Activated T-cell treated with anti-CD3 and anti-CD28 coated beads for 24 hours (primary cell): ENCODE data around the gene RIPK3.
"Not testable (repeated sequence)": the region's sequence is repeated elsewhere in the genome, so short reads cannot be mapped to it uniquely, and the experiment has no call there.

ENCODE experiments used
- DNase-seq: peaks from one replicate; pipeline ENCODE4 v3.0.0-alpha.2; 2020; ENCODE audit warnings: low read depth

Gene RIPK3

DNA sequence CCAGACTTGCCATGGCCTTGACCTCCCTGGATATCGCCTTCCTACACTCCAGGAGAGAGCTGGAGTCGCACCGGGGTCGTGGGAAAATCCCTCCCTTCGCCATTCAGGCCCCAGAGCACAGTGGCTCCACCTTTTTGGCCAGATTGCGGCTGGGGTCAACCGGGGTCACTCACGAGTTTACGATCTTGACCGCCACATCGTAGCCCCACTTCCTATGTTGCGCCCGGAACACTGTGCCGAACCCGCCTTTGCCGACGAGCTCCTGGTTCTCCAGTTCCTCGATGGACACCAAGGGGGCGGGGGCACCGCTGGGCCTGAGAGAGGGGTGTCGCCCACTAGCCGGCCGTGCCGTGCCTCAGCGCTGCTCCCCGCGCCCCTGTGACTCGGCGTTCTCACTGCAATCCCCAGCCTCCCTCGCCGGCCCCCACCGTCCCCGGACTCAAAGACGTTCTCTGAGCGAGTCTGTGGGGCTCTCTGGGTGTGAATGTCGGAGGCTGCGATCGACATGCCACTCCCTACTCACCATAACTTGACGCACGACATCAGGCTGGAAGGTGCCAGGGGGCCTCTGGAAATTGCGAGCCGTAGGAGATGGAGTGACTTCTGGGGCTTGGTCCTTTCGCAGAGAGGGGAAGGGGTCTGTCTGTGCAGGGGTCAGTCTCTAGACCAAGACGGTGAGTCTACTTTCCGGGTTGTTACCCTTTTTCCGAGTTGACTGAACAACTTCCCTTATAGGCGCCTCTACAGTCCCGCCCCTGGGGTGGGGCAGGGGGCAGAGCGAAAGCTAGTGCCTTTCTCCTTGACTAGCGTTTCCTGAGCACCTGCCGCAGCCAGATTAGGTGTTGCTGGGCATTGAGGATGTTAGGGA, at the start of gene RIPK3:
Gene RIPK3, minus strand, starts transcription at position 708 of the 868 bp plus-strand sequence. Its CDS starts 165 bp downstream, at position 543.
- peak; percentile 52 for DNase-seq

DNA sequence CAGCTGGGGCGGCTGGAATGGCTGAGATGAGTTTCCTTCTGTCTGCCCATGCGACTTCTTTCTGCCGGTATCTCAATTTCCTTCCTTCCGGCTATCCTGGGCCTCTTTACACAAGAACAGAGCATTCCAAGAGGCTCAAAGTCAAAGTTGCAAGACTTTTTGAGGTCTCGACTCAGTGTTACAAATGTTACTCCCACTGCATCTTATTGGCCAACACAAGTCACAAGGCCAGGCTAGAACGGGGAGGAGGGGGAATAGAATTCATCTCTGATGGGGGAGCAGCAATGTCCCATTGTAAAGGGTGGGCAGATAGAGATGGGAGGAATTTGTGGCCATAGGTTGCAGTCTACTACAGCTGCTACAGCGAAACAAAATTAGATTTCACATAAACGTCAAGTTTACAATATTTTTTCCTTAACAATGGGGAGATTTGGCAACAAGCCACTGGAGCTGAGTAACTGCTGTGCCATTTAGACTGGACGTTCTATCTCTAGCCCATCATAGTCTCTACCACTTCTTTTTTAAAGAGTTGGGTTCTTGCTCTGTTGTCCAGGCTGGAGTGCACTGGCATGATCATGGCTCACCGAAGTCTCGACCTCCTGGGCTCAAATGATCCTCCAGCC, 49.5 kb upstream of the RIPK3 start:
- no peak for DNase-seq

DNA sequence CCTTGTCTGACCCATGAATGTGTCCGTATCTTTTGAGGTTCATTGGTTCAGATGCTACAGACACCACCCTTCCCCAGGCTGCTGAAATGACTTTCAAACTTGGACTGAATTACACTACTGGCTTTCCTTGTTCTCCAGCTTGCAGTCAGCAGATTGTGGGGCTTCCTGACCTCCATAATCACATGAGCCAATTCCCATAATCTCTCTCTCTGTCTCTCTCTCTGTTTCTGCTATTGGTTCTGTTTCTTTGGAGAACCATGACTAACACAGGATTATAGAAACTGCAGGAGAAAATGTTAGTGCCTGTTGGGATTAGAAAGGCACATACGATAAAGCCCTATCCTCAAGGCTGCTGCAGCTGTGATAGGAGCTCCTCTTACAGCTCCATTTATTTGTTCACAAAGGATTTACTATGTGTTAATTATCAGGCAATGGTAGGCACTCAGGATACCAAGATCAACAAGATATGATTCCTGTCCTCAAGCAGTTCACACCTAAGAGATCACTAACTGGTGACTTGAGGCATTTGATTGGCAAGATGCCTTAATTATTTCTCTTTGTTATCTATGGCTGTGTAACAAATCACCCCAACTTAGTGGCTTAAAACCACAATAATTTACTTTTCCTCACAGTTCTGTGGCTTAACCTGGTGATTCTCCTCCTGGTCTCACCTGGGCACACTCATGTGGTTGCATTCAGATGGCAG, 48.8 kb upstream of the RIPK3 start:
- no peak for DNase-seq

DNA sequence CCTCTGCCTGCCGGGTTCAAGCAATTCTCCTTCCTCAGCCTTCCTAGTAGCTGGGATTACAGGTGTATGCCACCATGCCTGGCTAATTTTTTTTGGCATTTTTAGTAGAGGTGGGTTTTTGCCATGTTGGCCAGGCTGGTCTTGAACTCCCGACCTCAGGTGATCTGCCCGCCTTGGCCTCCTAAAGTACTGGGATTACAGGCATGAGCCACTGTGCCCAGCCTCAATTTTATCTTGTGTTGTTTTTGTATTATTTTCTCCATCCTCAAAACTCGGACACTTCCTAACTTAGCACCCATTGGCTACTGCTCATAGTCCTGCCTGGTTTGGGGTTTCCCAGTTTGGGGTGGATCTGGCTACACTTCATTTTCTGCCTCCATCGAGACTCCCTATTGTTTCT, 47.8 kb upstream of the RIPK3 start:
- not testable (repeated sequence) for DNase-seq

DNA sequence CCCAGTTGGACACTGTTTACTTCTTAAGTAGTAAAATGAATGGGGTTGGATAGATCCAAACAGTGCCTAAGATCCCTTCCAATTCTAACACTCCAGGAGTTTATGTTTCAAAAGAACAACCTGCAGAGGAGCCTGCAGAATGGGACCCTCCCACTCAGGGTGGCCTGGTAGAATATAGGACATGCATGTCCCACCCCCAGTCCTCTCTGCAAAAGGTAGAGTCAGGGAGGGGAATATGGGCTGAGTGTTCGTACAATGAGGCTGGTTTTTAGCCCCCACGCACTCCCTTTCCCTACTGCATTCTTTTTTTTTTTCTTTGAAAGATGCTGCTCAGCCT, 47.2 kb upstream of the RIPK3 start:
- no peak for DNase-seq

DNA sequence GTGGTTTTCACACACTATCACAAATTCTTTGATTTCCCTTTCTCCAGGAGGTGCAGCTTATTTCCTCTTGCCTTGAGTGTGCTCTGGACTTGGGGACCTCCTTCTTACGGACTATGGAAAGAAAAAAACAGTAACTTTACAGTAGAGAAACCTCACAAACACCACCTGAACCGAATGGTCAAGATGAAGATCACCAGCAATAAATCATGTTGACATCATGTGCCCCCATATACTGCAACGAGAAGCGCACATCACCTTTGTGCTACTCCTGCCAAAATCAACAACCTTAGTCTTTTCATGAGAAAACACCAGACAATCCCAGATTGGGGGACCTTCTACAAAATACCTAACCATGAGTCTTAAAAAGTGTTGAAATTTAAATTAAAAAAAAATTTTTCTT, 45.7 kb upstream of the RIPK3 start:
- no peak for DNase-seq

DNA sequence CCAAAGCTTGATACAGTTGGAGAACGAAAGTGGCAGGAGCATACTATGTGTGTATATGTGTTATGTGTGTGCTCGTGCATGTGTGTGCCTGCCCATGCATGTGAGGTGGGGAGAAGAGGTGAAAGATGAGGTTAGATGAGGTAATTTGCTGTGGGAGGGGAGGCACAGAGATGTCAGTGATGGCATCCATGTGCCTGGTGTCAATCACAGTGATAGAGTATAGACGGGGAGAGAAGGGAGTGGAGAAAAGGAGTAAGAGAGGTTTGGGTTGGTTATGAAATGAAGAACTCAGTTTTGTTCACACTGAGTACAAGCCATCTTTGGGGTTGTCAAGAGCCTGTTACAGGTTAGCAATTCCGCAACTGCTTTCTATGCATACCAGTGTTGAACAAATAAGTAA, 44.4 kb upstream of the RIPK3 start:
- DNase-seq = no peak

DNA sequence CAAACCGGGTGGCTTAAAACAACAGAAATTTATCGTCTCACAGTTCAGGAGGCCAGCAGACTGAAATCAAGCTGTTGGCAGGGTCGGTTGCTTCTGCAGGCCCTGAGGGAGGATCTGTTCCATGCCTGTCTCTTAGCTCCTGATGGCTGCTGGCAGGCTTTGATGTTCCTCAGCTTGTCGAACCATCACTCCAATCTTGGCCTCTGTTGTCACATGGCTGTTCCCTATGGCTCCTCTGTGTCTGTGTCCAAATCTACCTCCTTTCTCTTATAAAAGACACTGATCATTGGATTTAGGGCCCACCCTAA, 42.2 kb upstream of the RIPK3 start:
- no peak for DNase-seq

DNA sequence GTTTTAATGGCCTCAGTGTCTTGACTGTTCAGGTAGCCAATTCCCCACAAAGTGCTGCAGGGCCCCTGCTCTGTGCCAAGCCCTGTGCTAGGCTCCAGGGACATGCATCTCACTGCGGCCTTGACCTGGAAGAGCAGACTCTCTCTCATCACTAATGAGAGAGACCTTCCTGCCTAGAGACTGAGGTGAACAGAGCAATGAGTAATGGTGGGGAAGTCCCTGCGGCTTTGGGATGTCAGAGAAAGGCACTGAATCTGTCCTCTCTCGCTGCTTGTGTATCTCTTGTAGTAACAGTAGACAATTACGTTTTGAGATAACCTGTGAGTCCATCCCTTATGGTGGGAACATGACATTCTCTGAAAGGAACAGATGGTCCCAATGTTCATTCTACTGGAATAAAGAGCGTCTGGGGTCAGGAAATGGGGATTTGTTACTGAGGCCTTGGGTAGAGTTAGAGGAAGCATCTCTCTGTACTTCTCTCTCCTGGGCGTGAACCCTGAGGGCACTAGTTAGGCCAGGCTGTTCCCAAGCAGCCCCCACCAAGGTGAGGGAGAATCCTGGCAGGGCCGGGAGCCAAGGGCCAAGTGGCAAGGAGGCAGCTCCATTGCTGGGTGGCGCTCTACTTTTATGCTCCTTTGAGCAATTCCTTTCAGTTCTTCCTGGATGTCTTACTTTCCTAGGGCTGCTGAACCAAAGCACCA, 41.7 kb upstream of the RIPK3 start:
- no peak for DNase-seq

DNA sequence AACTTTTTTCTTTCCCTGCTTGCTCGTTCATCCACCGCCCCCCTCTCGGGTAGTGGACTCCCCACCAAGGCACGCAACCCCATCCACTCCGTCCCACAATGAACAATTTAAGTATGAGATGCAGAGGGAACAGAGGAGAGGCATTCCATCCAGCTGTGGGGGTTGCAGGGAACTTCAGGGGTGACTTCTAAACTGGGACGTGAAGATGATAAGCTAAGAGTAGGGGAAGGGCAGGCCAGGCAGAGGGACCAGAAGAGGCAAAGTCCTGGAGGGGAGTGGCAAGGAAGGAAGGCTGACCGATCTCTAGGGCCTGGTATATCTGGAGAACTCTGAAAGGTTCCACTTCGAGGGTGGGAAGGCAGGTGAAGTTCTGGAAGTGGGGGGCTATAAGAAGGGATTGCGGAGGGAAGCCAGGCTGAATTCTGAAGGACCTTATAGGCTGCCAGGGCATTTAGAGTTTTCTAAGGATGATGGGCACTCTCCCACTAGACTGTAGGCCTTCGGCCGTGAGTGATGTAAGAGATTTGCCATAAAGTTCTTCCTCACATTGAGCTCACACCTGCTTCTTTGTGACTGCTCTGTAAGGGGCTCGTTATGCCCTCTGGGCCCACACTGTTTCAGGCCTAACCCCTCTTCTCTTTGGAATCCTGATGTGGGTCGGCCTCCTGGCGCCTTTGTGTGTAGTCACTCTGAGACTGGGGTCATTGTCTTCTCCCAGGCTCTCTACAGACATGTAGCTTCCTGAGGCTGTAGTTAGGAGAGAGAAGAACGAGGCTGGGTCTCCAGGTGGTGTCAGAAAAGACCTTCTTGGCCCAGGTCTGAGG, 40.3 kb upstream of the RIPK3 start:
- no peak for DNase-seq

DNA sequence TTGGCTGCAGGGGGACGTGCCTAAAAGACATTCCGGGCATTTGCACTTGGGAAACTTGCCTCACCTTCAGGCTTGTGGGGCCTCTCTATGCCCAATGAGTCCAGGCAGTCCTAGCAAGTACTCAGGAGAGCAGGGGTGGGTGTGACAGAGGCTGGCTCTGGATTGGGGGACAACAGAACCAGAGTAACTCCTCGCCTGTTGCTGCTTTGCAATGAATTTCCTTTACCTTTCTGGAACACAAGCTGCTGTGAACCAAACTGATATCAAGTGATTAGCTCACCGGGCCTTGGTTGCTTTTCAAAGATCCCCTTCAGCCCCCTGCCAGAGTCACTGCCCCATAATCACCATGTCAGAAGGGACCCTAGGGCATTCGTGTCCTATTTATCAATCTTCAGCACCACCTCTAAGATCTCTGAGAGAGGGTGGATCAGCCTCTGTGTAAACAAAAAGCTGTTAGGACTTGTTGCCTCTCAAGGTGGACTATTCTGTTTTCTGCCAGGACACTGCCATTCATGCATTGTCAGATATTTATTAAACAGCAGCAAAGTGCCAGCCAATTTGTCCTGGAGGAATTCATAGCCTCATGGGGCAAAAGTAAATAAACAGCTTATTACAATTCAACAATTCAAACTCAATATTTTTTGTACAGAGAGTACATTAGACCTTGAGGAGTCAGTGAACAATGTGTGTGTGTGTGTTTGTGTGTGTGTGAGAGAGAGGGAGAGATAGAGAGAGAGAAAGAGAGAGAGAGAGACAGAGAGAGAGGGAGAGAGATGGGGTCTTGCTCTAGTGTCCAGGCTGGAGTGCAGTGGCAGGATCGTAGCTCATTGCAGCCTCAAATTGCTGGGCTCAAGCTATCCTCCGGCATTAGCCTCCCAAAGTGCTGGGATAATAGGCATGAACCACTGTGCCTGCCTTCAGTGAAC, 39.5 kb upstream of the RIPK3 start:
- DNase-seq = no peak

DNA sequence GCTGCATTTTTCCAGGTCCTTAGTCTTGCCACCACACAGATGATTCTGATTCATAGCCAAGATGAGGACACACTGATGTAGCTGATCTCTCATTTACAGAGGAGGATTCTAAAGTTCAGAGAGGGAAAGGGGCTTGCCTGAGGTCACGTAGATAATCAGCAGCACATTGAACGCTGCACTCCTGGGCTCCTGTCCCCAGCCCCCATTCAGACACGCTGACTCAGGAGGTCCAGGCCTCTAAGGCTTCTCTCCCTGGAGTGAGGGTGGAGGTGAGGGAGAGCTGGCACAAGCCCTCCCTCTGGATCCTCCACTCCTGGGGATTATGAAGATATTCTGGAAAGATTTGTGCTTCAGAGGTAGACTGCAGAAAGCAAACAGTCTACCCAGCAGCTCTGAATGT, 38.5 kb upstream of the RIPK3 start:
- DNase-seq = no peak

DNA sequence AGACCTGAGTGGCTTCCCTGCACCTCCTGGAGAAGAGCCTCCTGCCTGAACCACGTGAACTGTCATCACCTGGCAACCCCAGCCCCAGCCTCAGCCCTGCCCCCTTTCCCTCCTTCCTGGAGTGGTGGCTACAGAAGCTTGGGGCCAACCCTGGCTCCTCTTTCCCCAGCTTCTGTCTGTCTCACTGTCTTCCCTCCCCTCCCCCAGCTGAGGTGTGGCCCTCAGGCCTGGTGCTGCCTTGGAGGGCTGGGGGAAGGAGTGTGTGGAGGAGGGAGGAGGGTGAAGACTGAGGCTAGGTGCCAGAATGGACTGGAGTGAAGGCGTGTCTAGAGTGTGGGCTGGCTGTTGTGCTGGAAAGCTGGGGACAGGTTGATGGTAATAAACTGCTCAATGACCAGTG, 37.9 kb upstream of the RIPK3 start:
- no peak for DNase-seq

DNA sequence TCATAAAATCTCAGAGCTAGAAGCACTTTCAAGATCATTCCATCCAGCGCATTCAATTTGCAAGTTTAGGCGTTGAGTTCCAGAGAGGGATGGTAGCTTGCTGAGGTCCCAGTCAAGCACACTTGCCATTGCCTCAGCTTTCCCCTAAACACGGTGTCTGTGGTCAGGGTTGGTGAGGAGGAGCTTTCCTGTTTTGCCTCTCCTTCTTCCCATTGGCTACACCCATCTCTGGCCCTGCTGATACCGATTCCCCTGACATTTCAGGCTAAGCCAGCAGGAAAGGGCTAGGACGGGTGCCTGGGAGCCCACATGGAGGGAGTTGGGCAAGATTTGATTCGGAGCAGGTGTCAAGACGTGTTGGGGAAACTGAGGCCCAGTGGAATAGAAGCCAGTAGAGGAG, 37.3 kb upstream of the RIPK3 start:
- DNase-seq = no peak

DNA sequence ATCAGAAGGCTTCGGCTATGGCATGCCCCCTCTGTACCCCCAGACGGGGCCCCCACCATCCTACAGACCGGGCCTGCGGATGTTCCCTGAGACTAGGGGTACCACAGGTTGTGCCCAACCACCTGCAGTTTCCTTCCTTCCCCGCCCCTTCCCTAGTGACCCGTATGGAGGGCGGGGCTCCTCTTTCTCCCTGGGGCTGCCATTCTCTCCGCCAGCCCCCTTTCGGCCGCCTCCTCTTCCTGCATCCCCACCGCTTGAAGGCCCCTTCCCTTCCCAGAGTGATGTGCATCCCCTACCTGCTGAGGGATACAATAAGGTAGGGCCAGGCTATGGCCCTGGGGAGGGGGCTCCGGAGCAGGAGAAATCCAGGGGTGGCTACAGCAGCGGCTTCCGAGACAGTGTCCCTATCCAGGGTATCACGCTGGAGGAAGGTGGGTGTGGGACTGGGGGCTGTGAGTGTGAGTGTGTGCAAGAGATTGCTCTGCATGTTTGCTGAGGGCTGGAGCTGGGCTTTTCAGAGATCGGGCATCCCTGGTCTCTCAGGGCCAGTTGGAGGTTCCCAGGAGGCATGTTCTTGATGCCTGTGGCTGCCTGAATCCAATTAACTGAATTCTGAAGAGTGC, 36.8 kb upstream of the RIPK3 start:
- DNase-seq = no peak

DNA sequence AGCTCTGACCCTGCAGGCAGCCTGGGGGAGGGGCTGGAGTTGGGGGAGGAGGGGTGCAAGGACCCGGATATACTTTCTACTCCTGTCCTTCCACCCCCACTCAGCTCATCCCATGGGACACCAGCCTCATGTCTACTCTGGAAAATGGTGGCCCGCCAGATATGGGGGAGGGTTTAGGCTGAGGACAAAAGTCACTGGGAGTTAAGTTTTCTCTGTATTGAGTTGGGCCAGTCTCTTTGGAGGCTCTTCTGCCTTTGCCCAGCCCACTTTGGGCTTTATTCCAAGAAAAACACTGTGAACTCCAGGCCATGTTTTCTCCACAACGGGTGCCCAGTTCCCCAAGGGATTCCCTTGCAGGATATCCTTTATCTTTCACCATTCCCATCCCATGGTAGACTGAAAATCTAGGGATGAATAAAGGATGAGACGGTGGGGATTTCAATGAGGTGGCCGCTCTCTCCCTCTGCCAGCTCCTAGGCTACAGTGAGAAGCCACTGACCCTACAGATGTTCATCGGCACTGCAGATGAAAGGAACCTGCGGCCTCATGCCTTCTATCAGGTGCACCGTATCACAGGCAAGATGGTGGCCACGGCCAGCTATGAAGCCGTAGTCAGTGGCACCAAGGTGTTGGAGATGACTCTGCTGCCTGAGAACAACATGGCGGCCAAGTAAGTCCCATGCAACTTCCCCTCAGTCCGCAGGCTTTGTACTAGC, 33.1 kb upstream of the RIPK3 start:
- no peak for DNase-seq

DNA sequence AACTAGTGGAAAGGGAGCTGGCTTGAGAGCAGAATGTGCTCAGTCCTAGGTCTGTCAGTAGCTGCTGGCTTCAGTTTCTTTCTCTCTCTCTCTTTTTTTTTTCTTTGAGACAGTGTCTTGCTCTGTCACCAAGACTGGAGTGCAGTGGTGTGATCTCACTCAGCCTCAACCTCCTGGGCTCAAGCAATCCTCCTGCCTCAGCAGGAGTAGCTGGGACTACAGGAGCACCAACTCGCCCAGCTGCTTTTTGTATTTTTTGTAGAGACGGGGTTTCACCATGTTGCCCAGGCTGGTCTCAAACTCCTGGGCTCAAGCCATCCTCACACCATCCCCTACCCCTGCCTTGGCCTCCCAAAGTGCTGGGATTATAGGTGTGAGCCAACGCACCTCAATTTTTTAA, 31.8 kb upstream of the RIPK3 start:
- not testable (repeated sequence) for DNase-seq

DNA sequence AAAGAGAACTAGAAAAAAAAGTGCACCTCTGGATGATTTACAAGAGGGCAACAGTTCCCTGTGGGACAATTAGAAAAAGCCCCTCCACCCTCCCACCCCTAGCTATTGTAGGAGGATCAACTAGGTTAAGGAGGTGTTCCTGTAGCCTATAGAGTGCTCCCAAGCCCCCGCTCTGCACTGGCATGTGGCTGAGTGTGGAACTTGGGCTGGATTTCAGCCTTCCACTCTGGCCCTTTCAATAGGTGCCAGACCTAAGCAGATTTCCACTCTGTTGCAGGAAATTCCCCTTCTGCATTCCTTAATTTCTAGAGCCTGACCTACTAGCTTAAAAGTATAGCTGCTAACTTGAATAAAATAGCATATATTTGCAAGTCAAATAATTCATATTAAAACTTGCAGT, 31.0 kb upstream of the RIPK3 start:
- no peak for DNase-seq

DNA sequence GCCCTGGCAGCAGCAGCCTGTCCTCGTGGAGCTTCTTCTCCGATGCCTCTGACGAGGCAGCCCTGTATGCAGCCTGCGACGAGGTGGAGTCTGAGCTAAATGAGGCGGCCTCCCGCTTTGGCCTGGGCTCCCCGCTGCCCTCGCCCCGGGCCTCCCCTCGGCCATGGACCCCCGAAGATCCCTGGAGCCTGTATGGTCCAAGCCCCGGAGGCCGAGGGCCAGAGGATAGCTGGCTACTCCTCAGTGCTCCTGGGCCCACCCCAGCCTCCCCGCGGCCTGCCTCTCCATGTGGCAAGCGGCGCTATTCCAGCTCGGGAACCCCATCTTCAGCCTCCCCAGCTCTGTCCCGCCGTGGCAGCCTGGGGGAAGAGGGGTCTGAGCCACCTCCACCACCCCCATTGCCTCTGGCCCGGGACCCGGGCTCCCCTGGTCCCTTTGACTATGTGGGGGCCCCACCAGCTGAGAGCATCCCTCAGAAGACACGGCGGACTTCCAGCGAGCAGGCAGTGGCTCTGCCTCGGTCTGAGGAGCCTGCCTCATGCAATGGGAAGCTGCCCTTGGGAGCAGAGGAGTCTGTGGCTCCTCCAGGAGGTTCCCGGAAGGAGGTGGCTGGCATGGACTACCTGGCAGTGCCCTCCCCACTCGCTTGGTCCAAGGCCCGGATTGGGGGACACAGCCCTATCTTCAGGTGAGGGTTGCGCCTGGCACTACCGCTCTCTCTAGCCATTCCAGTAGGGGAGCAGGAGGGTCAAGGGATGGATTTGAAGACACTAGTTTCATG, 30.3 kb upstream of the RIPK3 start:
- DNase-seq = no peak
